ENCODE data around the gene KANK2. TPM values are rescaled to one million over a fixed set of nuclear protein-coding genes. Genes with fewer than 3 reads are reported as not detected.
A peak's percentile ranks its signal among the peaks of the same experiment; 100 is the strongest.

KANK2 gene
- total and polyA plus RNA-seq, 10 of the 15 experiments (the other 5 are each of a cell fraction or from before 2014, with no cell fraction given): 4.9 to 33.0 (median 21.0) TPM

DNA sequence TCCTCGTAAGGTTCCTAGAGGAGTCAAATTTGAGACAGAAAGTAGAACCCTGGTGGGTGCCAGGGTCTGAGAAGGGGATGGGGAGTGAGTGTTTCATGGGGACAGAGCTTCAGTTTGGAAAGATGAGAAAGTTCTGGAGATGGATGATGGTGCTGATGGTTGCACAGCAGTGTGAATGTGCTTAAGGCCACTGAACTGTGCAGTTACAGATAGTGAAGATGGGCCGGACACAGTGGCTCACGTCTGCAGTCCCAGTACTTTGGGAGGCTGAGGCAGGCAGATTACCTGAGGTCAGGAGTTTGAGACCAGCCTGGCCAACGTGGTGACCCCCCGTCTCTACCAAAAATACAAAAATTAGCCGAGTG lies 42.7 kb downstream of the KANK2 start:
- H3K79me2 ChIP-seq (ENCODE audit: control insufficient read depth, insufficient read depth, low read length): peaks cover 26% of the 10 kb centered on the region
- 13% methylated on average over 6 of the region's 6 CpGs for WGBS (ENCODE audit: insufficient coverage, insufficient replicate concordance, low lambda C conversion rate, missing lambda C conversion rate)
- H3K27me3 ChIP-seq (replicated peaks in 1 of 2; ENCODE audit: control insufficient read depth in 2 of 2, insufficient read depth in 2 of 2, low read length in 1 of 2): no peaks in the 10 kb centered on the region
- ChIA-PET RAD21 (ENCODE audit: unreplicated experiment) (interaction anchor here (1.0 to 1.2 kb wide), 3 partner anchors 50 to 119 kb away, joined by 3 read pairs; no protein-coding TSS in a partner anchor), SMC1A (ENCODE audit: uncharacterized antibody, unreplicated experiment) (interaction anchor here (0.8 to 2.4 kb wide), 3 partner anchors 43 to 53 kb away, joined by 3 to 7 read pairs (median 3); partner anchors contain the start of gene KANK2), POLR2A (interaction anchor here (0.9 to 1.6 kb wide), 2 partner anchors 10 to 66 kb away, joined by 4 to 7 read pairs; partner anchors contain the start of gene LDLR), CTCF (interaction anchor here (1.0 to 2.9 kb wide), 2 partner anchors 29 to 49 kb away, joined by 4 to 14 read pairs; no protein-coding TSS in a partner anchor)
- peak overlapping the region; percentile 87 for H3K4me2 ChIP-seq (ENCODE audit: control insufficient read depth, insufficient read depth)
- FAIRE-seq (no peak), ATAC-seq (peak; percentile 9; the same call in 2 of the 3 replicates), DNase-seq (ENCODE audit: low read depth, low spot score) (no peak)
- no peaks in the 10 kb centered on the region for H4K20me1 ChIP-seq (ENCODE audit: control insufficient read depth, insufficient read depth)
- no peaks in the 10 kb centered on the region for H3K9me3 ChIP-seq (replicated peaks; ENCODE audit: control insufficient read depth, insufficient read depth, low read length)
- H3K4me3 ChIP-seq: peak overlapping the region; percentile 95
- peak overlapping the region; percentile 91 for H3K27ac ChIP-seq (ENCODE audit: control insufficient read depth, insufficient read depth)
- peak overlapping the region; percentile 29; the same call in 1 of the 2 replicates for H2AFZ ChIP-seq (ENCODE audit: control insufficient read depth, low read depth, low read length)
- H3K4me1 ChIP-seq (ENCODE audit: control insufficient read depth, insufficient read depth, low read length): no peaks in the 10 kb centered on the region; the same call in 1 of the 2 replicates
- in situ Hi-C loops (cut with MboI): no loop called here
- intact Hi-C loops (cut with micrococcal nuclease; ENCODE audit: unreplicated experiment): loop anchor here (2.0 kb wide), 1 partner anchor 42 kb away; the partner anchor contains the start of gene KANK2
- no peaks in the 10 kb centered on the region for H3K36me3 ChIP-seq (ENCODE audit: control insufficient read depth in 2 of 2, insufficient read depth in 2 of 2, low read length in 1 of 2)
- TF ChIP-seq ZNF274 (IDR thresholded peaks at IDR 0.05; ENCODE audit: insufficient read depth, insufficient read length) (no peak), DPF2 (IDR thresholded peaks at IDR 0.05) (no peak), ZZZ3 (IDR thresholded peaks at IDR 0.05; ENCODE audit: control insufficient read depth, insufficient read length, low read depth) (no peak), ZNF622 (IDR thresholded peaks at IDR 0.05) (no peak), BACH1 (IDR thresholded peaks at IDR 0.05; ENCODE audit: borderline replicate concordance) (no peak), NBN (IDR thresholded peaks at IDR 0.05) (no peak), NFYB (IDR thresholded peaks at IDR 0.05; ENCODE audit: insufficient read depth, low read depth, low read length) (no peak), SRF (IDR thresholded peaks at IDR 0.05; ENCODE audit: low read depth in 2 of 2, low read length in 2 of 2) (no peak), IRF4 (IDR thresholded peaks at IDR 0.05; ENCODE audit: low read depth, low read length) (no peak), GABPA (IDR thresholded peaks at IDR 0.05; ENCODE audit: low read depth) (no peak), RELA (IDR thresholded peaks at IDR 0.05; ENCODE audit: borderline replicate concordance, partially characterized antibody) (no peak), ZNF207 (IDR thresholded peaks at IDR 0.05; ENCODE audit: borderline replicate concordance) (no peak), BCL11A (IDR thresholded peaks at IDR 0.05; ENCODE audit: low read depth, low read length) (no peak), HDGF (IDR thresholded peaks at IDR 0.05) (no peak)
- TF ChIP-seq, protein P1, sequence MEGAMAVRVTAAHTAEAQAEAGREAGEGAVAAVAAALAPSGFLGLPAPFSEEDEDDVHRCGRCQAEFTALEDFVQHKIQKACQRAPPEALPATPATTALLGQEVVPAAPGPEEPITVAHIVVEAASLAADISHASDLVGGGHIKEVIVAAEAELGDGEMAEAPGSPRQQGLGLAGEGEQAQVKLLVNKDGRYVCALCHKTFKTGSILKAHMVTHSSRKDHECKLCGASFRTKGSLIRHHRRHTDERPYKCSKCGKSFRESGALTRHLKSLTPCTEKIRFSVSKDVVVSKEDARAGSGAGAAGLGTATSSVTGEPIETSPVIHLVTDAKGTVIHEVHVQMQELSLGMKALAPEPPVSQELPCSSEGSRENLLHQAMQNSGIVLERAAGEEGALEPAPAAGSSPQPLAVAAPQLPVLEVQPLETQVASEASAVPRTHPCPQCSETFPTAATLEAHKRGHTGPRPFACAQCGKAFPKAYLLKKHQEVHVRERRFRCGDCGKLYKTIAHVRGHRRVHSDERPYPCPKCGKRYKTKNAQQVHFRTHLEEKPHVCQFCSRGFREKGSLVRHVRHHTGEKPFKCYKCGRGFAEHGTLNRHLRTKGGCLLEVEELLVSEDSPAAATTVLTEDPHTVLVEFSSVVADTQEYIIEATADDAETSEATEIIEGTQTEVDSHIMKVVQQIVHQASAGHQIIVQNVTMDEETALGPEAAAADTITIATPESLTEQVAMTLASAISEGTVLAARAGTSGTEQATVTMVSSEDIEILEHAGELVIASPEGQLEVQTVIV (IDR thresholded peaks at IDR 0.05; ENCODE audit: borderline replicate concordance, partially characterized antibody): no peak
- TF ChIP-seq, protein P2, sequence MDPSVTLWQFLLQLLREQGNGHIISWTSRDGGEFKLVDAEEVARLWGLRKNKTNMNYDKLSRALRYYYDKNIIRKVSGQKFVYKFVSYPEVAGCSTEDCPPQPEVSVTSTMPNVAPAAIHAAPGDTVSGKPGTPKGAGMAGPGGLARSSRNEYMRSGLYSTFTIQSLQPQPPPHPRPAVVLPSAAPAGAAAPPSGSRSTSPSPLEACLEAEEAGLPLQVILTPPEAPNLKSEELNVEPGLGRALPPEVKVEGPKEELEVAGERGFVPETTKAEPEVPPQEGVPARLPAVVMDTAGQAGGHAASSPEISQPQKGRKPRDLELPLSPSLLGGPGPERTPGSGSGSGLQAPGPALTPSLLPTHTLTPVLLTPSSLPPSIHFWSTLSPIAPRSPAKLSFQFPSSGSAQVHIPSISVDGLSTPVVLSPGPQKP (IDR thresholded peaks at IDR 0.05; ENCODE audit: low read depth, low read length): no peak
- H3K9ac ChIP-seq (ENCODE audit: control insufficient read depth, insufficient read depth, low read length): peak overlapping the region; percentile 96
- TSS peak; percentile 72 for BruUV-seq (replicated peaks)

Data from GM12878 (cell line).